ENCODE data around the gene AGAP1.
"Not testable (repeated sequence)": the region's sequence is repeated elsewhere in the genome, so short reads cannot be mapped to it uniquely, and the experiment has no call there.

Gene AGAP1

GRCh38 chr2:236056141-236056540 lies 562.3 kb downstream of the AGAP1 start:
- DNase-seq: no peak

DNA sequence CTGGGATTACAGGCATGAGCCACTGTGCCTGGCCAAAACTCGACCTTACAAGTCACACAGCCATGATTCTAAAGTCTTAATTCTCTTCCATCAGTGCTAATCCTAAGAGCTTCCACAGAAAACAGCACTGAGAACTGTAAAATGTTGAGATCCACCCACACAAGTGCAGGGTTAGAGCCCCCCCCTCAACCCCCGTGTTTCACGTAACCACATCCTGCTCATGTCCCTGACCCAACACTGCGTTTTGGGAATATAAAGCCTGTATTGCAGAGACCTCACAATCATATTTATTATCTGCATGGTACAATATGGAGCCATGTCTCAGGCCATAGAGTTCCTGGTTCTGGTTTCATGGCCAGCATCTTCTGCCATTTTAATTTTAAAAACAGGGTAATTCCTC lies 563.5 kb downstream of the AGAP1 start:
- DNase-seq: no peak

- no peak for DNase-seq
Measured at GRCh38 chr2:236061497-236061896, 567.7 kb downstream of the AGAP1 start.

DNA sequence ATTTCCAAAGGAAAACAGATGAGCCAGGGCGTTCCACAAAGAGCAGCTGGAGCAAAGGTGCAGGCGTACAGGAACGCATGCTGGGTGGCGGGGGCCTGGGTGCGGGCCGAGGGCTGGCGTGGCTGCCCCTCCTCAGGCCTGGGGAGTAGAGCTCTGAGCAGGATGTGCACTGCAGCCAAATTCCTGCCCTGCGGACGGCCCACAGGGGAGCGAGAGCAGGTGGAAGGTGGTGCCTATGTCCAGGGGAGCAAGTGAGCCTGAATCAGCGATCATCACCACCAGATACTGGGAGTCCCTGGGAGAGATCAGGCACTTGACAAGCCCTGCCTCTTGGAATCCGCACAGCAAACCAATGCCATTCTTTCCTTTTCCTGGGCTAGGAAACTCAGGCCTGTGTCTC lies 568.1 kb downstream of the AGAP1 start:
- no peak for DNase-seq

DNA sequence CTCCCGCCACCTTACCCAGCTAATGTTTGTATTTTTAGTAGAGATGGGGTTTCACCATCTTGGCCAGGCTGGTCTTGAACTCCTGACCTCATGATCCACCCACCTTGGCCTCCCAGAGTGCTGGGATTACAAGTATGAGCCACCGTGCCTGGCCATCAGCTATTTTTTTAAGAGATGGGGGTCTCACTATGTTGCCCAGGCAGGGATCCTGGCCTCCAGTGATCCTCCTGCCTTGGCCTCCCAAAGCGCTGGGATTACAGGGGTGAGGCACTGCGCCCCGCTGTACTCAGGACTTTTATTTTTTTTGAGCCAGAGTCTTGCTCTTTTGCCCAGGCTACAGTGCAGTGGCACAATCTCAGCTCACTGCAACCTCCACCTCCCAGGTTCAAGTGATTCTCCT lies 569.0 kb downstream of the AGAP1 start:
- not testable (repeated sequence) for DNase-seq

GRCh38 chr2:236063994-236064393 lies 570.2 kb downstream of the AGAP1 start:
- no peak for DNase-seq

DNA sequence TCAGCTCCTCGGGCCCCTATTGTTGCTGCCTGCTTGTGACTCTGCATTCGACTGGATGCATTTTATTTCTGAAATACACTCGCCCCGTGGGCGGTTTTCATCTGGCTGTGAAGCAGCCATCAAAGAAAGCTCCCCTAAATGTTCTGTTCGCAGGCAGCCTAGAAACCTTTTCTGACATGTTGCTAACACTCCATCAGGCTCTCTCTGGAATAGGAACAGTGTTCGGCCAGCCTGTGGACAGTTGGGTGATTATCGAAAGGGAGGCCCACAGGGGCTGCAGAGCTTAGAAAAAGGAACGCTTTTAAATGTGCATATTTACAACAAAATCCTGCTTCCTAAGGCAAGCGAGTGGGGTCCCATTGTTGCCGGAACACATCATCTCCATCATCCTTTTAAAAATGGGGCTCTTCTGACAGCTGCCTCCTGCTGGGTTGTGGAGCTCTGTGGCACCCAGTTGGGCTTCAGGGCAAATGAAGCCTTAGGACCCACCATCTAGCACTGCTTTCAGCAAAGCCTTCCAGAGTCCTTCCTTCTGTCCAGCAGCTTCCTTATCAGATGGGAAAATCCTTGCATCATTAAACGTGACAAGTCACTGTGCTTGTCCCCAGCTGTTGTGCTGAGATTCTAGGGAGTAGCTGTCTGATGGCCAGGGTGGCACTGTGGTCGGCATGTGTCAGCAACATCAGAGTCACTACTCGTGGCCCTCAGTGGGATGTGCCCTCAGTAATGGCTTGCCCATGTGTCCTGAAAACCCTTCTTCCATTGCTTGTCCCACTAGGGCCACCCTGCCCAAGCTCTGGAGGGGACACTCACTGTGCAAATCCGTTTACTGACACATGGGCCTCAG lies 571.7 kb downstream of the AGAP1 start:
- no peak for DNase-seq

DNA sequence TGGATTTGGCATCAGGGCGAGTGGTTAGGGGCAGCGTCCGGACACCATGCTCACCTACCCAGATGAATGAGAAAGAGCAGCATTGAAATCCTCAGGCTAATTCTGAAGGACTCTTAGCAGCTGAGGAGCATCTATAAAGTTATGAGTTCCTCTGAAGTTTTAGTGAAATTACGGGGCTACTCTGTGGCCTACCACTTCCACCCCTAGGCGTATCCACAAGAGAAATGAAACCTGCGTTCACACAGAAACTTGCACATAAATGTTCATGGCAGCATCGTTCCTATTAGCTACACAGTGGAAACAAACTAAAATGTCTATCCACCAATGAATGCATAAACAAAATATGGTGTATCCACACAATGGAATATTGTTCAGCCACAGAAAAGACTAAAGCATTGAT lies 576.4 kb downstream of the AGAP1 start:
- DNase-seq: no peak

- no peak for DNase-seq
Measured at GRCh38 chr2:236073246-236073645, 579.4 kb downstream of the AGAP1 start.

DNA sequence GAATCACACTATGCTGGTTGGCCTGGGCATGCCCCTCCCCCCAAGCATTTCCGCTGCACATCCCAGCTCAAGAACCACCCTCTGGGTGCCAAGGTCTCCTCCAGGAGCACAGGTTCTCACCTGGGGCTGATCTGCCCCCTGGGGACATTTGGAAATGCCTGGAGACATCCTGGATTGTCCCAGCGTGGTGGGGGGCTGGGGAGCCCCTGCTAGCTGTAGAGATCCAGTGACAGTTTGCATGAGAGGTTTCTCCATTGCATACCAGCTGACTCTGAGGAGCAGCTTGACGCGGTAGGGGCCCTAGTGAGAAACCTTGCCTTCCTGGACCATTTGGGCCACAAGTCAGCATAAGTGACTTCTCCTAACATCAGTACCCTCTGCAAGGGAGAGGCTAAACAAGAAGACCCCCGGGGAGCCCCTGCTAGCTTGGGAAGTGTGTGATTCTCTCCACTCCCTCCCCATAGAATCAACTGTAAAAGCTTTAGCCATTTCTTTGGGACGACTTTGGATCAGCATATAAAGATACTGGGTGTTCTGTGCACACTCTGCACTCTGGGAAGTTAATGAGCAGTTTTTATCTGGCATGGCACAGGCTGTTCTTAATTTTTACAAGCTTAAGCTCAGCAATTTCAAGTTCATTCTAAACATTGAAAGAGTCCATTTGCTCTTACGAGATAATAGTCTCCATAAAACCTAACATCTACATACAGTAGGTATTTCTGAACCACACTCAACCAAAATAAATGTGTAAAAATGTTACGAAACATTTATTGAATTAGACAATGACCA lies 580.2 kb downstream of the AGAP1 start:
- no peak for DNase-seq

DNA sequence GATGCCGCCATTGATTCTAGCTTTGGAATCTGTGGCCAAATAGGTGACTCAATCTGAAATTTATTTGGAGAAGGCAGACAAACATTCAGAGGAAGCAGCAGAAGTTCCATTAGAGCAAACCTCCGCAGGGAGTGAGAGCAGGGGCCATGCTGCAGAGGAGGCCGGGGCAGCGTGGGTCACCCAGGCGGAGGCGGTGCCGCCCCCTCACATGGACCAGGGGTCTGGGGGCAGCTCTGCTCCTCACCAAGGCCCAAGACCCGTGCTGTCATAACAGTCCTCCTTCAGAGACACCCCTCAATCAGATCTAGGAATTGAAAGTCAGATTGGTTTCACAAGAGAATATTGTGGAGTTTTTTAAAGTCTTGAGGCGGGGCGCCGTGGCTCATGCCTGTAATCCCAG lies 582.0 kb downstream of the AGAP1 start:
- DNase-seq: no peak

GRCh38 chr2:236078297-236079255 lies 584.7 kb downstream of the AGAP1 start:
- DNase-seq: no peak

- no peak for DNase-seq
Measured at GRCh38 chr2:236080412-236080811, 586.6 kb downstream of the AGAP1 start.

- no peak for DNase-seq
Measured at GRCh38 chr2:236081171-236081570, 587.3 kb downstream of the AGAP1 start.

DNA sequence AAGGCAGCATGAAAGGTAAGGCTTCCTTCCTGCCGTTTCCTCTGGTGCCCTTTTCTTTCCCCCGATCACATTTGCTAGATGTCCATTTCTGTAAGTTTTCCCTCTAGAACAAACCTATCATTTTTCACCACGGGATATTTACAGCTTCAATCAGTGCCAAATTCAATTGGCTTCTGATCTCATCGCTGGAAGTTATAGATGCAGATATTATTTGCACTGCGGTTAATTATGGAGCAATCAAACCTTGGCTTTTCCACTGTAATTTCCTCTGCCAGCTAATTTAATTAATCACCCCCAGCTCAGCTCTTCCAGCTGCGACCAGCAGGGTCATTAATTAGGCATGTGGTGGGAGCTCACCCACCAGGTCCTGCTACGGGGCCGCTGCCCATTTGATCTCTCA lies 588.2 kb downstream of the AGAP1 start:
- DNase-seq: no peak

- no peak for DNase-seq
Measured at GRCh38 chr2:236083934-236084333, 590.1 kb downstream of the AGAP1 start.

DNA sequence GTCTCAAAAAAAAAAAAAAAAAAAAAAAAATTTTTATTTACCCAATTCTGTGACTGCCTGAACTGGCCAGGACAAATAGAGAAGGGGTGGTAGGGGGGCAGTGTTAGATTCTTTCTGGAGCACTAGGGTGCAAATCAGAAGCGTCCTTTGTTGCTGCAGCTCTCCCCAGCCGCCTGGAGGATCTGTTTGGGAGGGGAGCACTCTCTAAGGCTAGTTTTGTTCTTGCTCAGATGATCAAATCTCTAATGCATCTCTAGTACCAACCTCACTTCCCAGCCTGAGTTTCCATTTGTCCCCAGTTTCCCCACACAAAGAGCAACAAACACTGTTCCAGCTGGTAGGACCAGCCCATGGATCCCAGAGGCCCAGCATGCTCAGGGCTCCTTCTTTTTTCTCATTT lies 591.4 kb downstream of the AGAP1 start:
- no peak for DNase-seq

DNA sequence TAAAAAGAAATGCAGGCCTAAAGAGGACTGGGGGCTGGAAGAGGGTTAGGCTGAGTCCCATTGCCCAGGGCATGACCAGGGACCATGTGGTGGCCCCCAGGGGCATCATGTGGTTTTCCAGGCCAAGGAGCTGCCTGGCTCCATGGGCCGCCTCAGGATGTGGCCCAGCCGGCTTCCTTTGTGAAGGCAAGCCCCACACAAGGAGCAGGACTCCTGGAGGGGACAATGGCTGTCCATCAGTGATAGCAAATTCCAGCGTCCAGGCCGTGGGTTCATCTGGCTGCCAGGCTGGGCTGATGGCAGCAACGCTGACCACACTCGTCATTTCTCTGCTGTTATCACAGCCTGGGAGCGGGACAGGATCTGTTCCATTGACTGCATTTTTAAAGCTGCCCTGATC lies 591.8 kb downstream of the AGAP1 start:
- no peak for DNase-seq

DNA sequence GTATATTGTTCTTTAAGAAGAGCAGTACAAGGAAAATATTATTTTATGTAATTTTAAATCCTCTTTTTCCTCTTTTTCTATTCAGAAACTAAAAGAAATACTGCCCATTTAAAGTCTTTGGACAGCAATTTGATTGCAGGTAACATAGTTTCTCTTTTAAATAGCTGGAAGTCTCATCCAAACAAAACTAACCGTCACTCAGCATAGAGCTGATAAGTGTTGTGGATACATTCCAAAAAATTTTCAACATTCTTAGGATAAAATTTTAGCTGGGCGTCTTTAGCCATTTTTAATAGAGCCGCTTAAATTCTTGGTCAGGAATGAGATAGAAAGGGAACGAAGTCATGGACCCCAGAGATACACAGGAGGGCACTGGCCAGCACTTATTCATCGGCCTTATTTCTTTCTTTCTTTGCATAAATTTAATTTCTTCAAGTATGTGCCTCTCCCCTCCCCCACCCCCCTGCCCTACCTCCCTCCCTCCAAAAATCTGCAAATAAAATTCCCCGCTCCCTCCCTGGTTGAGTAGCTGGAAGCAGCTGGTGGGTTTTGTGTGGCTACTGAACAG lies 592.6 kb downstream of the AGAP1 start:
- DNase-seq: no peak

GRCh38 chr2:236086971-236087465 lies 593.2 kb downstream of the AGAP1 start:
- no peak for DNase-seq

DNA sequence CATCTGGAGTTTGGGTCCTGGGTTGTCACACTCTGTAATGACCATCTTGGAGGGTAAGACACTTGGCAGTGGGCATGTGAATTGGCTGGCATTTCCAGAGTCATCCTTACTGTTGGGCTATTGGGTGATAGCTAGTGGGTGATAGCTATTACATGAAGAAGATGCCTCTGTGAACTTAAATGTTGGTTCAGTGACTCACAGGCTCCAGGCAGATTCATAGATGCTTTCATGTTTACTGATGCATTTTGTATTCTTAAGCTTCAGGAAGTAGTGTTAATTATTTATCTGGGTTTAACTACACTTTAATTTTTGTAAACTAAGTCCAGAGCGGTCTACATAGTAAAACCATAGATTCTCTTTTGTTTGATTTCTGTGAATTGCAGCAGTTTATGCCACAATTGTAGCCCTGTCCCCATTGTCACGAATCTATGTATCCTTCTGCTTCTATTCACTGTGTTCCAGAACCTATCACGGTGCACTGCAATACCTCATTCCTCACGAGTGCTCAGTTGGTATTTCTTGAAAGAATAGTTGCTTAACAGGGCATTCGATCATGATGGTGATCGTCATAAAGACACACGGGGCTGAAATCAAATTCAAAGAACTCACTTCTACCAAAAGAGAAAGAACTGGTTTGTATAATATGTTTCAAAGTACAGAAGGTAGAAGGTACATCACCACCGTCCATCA lies 594.7 kb downstream of the AGAP1 start:
- no peak for DNase-seq

Data from activated CD4-positive, alpha-beta T cell treated with anti-CD3 and anti-CD28 coated beads, Interleukin-2, amount 50 U/mL, for 1 hour (primary cell).